Activated CD4-positive, alpha-beta T cell treated with anti-CD3 and anti-CD28 coated beads for 4 hours (primary cell): ENCODE measurements around the gene NOS3.

Experiments used
- DNase-seq, 2 donors: peaks; one replicate each; pipeline ENCODE4 v3.0.0-alpha.2; 2020

Gene NOS3

DNA sequence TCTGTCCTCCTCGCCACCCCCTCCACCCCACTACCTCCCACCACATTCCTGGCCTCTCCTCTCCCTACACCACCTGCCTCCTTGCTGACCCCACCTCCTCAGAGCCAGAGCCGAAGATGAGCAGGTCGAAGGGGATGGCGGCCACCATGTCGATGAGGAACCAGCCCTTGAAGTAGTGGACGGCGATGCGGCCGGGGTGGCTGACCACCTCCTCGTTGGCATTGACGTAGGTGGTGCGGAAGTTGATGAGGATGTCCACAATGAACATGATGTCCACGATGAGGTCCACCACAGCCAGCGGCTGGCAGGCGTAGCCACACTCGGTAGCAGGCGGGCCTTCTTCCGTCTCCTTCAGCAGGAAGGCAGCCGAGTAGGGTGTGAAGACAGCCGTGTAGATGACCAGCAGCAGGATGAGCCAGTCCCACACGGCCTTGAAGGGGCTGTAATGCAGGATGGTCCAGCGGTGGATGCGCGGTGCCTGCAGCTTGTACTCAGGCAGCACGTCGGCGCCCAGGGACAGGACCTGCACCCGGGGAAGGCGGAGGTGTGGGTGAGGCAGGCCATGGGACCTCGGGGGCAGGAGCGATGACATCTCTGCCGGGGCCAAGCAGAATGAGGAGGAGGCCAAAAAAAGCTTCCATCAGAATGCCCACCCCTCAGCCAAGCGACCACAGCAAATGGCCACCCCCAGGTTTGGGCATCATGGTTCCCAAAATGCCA, 38.3 kb upstream of the NOS3 start:
- no peak for DNase-seq

DNA sequence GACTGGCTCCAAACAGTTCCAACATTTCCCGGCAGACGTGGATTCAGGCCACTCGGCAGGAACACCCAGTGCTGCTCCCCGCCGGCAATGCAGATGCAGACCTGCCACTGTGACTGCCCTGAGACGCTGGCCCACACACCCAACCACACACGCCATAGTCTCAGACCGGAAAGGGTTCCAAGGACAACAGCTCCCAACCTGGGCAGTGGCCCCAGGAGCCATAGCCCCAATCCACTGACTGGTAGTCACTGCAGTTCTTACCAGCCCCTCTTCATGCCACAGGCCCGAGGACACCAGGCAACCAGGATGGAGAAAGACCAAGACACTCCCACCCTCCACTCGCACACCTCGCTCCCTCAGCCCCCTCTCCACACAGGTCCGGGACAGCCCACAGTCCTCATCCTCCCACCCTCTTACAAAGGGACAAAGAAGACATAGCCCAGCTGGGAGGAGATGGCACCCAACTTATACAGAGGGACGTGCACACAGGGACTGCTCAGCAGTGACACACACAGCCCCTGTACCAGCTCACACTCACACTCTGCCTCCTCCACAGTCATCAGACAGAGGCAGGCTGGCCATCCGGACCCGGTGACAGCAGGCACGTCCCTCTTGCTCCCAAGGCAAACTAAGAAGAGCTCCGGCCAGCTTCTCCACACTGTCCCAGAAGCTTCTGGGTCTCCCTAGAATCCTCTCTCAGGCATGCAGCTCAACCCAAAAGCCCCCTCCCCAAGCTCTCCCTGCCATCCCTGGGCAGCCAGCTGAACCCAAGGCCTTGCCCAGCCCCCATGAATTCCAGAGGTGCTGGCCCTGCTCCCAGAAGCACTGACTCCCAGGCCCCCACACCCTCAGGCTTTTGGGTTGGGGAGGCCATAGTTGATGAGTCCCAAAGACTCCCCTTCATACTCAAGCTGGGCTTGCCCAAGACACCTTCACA, 37.5 kb upstream of the NOS3 start:
- no peak for DNase-seq

DNA sequence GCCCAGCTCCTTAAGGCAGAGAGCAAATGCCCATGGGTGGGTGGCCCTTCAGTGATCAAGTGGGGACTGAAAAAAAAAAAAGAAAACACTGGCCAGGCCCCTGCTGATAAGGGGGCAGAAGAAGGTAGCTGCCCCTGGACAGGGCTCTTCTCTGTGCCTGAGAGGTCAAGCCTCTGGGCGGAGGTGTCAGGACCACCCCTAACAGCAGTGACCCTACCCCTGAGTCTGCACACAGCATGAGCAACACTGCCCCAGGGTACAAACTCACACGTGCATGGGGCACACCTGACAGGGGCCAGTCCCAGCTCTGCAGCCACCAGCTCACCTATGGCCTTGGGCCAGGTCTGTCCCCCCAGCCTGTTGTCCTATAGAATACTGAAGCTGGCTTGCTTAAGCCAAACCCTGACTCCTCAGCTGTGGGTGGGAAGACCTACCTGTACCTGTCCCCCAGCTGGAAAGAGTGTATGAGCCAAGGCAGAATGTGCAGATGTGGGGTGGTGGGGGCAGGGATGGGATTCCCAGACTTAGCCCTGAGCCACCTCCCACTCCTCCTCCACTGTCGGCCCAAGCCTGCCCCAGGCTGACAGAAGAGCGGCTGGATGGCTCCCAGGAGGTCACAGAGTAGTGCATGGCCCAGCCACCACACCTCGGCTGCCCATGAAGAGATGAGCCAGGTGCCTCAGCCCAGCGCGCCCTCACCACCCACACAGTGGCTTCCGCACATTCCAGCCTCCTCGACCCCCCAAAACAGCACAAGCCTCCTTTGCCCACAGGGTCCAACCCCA, 36.4 kb upstream of the NOS3 start:
- DNase-seq = no peak

DNA sequence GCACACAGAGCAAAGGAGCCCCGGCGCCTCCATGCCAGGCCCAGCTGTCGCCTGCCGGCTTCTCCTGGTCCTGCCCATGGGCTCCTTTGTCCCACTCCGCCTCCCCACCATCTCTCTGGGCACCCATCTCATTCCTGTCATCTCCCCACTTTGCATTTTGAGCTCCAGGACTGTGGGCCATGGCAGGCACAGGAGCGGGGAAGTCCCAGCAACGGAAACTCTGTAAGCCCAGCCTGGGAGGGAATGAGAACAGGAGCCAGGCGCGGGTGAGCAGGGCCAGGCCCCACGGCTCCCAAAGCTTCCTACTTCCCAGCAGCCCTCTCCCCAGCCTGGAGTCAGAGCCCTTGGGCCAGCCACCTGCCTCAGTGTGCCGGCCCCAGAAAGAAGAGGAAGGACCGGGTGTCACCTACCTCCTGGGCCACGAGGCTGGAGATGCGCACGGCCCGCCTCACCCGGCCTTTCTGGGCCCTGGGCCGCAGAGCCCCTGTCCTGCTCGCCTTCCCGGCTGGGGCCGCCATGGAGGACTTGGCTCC, 35.8 kb upstream of the NOS3 start:
- no peak for DNase-seq

DNA sequence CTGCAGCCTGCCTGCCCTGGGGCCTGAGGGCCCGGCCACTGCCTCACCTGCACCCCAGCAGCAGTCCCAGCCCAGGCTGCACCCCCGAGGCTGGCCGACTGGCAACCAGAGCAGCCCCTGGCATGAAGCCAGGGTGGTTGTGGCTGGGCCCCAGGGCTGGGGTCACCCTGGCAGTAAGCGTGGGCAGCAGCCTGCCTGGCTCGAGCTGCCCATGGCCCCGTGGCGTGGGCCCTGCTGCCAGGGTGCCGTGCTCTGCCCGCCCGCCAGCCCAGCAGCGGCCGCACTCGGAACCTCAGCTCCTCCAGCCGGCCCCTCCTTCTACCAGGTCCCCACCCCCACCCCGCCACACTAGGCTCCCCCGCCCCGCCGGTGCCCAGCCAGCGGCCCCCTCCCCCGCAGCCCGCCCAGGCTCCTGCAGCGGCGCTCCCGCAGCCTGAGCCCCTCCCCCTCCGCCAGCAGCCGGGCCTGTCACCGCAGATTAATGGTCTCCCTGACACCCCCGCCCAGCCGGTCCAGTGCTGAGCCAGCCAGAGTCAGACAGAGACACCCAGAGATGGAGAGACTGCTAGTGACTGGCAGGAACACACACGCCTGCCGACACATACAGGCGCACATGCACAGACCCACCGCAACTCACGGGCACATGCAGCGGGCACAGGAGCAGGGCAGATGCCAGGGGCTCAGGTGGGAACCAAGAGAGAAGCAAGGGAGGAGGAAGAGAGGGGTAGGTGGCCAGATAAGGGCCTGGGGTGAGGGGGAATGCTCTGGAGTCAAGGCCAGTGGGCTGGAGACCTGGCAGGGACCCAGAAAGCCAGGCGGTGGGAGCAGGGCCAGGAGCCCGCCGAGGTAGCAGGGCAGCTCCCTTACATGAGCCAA, 35.1 kb upstream of the NOS3 start:
- DNase-seq = no peak

DNA sequence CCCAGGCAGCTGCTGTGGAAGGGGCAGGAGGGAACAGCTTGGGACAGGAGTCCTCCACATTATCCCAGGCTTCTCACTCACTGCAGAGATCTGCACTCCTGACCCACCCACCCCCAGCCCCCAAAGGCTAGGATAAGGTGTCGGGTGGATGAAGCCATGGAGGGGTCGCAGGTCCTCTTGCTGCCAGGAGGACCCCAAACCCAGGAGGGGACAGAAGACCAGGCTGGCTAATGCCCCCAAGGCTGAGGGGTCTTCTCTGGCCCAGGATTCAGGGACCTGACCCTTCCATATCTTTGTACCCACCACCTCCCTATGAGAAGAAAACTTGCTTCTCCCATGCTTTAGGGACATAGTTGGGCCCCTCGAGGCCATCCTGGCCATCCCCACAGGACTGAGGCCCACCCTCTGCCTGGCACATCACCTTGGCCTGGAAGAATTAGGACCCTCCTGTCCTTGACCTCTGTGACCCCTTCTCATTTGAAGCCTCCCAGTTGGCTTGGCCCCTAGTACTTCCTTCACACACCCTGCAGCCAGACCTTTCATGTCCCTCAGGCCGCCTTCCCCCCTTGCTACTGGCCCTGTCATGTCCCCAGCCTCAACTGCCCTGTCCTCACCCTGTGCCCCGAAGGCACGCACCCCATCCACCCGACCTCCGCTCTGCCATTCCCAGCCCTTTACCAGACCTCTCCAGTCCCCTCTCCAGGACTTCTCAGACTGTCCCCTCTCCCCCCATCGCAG, 34.3 kb upstream of the NOS3 start:
- no peak for DNase-seq

DNA sequence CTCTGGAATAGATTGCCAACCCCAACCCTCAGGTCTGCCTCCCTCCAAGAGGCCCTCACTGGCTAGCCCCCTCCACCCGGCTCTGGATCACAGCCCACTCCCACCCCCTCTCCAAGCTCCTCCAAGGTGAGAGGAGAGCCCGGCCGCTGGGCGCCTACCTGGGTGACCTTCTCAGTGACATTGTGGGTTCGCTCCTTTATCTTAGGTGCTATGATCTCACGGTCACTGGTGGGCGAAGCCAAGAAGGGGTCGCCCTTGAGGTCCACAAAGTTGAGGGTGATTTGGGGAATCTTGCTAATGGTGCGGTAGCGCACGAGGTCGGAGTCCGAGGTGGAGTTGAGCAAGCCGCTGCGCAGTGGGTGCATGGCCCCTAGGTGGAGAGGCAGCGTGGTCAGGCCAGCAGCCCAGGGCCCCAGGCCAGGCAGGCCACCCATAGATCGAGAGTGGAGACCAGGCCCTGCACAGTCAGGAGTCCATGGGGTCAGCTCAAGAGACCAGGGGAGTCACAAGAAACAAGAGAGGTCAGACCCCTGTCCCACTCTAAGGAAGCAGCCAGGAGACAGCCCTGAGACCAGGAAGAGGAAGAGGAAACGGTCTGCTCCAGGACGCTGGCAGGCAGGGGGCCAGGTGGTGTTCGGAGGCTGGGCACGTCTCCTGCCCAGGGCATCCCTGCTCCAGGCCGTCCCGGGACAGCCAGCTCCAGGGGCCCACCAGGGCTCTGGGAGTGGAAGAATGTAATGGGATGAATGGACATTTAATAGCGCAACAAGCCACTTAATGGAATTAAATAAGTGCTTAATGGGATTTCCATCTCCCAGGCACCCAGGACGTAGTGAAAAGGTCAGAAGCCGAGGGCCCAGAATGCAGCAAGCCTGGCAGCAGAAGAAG, 33.4 kb upstream of the NOS3 start:
- DNase-seq = no peak

DNA sequence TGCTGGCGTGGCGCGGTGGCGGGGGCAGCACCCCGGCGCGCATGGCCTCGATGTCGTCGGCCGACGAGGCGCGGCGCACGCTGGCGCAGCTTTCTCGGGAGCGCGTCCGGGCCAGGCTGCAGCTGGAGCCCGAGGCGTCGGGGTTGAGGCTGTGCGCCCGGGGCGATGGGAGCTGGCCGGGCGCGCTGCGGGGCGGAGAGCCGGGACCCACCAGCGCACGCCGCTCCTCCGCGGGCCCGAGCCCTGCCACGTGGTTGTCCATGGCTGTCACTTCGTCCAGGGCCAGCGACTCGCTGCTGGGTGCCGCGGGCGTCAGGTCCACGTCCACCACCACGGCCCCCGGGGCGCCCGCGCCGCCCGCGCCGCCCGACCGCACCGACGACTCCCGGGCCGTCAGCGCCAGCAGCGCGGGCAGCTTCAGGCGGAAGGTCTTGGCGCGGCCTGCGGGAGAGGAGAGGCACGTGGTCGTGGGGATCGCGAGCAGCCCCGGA, 32.7 kb upstream of the NOS3 start:
- DNase-seq = no peak

DNA sequence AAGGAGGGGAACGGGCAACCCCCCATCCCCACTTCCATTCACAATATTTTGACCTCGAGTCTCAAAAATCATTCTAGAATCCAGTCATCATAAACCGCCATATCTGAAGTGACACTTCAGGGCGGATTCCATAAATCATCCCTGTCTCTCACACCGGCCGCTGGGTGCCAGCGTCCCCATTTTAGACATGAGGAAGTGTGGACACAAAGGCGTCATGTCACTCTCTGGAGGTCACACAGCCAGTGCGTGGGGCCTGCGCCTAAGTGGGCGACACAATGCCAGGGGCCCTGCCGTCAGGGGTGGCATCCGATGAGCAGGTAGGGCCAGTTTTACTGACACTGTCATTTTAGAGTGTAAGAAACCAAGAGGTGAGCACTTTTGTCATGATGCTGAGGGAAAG, 32.2 kb upstream of the NOS3 start:
- DNase-seq = no peak

DNA sequence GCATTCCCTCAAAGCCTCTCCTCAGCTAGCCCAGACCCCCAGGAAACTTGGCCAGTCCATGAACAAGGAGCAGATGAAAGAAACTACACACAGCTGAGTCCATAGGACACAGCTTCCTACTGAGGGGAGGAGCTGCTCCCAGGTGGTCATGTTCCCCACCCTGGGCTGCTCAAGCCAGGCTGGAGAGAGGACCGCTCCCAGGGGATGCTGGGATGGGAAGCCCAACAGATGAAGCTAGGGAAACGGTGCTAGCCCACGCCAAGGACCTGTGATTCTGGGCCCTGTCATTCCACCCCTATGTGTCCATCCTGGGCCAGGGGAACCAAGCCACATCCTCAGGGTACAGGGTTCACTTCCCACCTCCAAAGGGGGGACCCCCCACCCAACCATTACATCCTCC, 31.7 kb upstream of the NOS3 start:
- no peak for DNase-seq

DNA sequence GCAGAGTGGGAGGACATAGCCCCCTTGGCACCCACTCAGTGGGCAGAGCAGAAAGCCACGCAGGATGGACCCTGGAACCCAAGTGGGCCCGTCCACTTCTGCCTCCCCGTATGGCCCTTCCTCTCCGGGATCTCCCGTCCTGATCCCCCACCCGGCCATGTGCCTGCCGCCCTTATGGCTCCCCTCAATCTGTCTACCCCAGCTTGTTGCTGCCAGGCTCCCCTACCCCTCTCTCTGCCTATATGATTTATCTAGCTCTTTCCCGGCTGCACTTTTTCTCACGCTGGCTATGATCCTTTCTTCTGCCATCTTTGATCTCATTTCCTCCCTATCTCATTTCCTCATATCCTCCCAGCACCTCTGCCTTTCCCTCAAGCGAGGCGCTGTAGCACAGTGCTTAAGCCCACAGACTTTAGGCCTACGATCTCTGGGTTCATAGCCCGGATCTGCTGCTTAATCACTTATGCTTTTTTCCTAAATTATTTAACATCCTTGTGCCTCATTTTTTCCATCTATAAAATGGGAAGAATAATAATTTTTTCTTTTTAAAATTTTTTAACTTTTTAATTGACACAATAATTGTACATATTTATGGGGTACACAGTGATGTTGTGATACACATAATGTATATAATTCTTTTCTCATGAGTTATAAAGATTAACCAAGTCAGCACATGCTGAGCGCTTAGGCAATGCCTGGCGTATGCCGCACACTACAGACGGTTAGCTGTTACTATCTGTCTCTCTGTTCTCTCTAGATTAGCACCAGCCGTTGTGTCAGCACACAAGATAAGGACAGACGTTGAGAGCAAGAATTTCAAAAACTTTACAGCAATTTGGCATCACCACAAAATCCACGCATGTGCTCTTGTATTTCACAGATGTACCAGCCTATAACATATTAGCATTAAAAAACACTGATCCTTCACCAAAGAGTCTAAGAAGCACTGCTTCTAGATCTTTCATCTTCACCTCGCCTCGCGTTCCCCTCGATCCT, 30.8 kb upstream of the NOS3 start:
- DNase-seq = no peak

DNA sequence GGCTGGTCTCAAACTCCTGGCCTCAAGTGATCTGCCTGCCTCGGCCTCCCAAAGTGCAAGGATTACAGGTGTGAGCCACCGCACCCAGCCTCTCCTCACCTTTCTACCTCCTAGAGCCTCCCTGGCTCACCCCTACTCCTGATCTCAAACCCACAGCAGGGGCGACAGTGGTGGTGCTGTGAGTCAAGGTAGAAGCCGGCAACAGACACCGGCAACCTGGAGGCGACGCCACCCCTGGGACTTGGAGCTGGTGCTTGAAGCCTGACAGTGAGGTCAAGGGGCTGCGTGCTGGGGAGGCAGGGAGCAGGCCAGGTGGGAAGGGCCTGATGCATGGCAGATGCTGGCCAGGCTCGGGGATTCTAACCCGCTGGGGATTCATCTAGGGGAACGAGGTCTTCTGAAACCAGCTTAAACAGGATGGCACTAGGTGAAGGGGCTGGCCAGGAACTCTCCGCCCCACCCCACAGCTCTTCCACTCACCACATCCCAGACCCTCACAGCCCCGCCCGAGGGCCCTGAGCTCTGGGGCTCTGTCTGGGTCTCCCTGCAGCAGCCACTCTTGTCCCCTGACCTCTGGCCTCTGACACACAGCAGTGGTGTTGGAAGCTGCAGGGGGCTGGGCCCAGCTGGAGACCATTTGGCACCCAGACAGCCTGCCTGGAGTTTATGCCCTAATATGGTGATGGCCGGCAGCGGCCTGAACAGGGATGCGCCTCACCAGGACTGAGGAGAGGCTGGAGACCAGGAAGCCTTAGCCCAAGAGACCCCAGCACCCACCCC, 29.1 kb upstream of the NOS3 start:
- no peak for DNase-seq

DNA sequence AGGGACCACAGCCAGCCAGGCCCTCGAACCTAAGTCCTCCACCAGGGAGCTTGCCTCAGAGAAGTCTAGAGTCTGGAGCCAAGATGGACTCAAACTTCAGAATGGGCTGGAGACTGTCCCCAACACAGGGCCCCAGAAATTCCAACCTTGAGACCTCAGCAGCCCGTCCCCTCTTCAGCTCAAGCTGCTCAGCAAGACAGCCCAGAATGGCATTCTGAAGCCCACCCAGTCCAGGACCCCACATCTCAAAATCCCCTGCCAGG, 28.6 kb upstream of the NOS3 start:
- no peak for DNase-seq

DNA sequence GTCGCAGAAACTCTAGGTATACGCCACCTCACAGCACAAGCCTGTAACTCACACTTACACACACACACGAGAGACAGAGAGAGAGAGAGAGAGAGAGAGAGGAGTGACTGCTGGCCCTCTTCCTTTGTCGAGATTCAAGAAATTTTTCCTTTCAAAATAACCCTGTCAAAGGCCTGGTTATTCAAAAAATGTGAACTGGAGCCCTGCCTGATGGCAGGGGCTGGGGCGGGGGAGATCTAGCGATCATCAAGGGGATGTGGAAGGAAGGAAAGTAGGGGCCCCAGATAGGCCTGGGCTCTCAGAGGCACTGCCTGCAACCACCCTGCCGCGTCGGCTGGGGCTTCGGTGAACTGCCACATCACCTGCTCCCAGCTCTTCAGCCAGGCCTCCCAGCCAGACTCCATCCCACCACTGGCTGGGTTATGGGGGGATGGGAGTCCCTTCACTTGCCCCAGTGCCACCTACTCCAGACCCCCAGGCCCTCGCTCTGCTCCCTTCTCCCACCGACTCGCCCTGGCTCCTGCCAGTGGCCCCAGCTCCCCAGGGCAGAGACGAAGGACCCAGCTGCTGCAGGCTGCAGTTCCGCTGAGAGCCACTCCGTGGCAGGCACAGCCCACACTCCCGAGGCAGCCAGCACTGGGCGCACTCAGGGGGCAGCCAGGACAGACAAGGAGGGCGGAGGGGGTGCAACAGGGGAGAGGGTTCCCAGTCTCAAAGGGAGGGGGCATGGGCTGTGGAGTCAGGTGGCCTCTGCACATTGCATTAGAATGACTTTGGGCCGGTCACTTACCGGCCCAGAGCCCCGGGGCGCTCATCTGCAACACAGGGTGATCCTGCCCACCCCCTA, 28.0 kb upstream of the NOS3 start:
- DNase-seq = peak; percentile 51 to 58

DNA sequence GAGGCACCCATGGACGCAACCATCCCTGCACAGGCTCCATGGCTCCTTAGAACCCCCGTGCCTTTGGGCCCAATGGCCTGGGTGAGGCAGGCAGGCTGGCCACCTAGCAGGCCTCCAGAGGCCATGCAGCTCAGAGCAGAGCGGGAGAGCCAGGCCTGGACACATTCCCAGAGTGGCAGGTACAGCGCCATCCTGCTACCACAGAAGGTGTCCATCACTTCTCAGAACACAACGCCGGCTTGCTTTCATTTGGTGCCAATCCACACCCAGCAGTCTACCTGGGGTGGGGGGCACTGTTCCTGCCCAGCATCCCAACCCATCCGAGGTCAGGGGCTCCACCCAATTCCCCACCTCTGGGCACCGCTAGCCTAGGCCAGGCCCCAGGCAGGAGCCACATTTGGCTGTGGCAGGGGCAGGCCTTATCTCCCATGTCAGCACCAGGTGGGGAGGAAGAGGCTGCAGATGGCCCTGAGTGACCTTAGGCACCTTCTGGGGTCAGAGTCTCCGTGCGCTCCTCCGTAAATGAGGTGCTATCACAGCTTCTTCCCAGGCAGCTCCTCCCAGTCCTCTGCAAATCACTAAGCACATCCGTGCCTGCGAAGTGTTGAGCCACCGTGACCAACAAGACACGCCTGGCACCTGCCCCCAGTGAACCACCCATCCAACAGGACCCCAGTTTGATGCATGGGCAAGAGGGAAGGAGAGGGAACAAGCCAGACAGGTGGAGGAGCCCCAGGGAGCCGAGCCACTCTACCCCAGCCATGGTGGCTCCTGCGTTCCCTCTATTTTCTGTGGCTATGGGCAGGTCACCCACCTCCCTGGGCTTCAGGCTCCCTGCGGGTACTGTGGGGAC, 26.9 kb upstream of the NOS3 start:
- DNase-seq = no peak

DNA sequence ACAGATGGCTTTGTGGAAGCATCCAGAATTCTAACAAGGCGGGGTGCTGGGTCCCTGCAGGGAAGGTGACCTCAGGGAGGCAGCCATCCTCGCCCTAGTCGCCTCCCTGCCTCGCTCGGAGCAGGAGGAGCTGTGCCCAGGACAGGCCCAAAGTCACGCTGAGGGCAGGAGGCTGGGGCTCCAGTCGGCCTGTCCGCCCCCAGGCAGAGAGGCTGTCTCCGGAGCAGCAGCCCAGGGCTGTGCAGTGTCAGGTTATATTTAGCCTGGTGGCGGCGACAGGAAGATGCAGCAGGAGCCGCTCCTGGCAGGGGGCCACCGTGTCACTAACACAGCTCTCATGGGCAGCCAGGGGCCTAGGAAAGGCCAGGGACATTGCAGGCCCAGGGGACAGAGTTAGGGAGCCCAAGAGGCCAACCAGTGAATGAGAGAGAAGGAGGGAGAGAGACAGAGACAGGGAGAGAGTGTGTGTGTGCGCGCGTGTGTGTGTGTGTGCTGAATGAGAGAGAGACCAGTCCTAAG, 26.2 kb upstream of the NOS3 start:
- no peak for DNase-seq
